Right lobe of liver (tissue), 4 donors: ENCODE data around the gene PRG2.

Experiments
- CTCF ChIP-seq, 4 donors: fragments of 200-600 bp in 3 of 4; fragments of 450-650 bp in 1 of 4; IDR thresholded peaks; one replicate each; pipeline versions ENCODE4 v1.5.1 to v1.8.0; 2016 to 2022; ENCODE audit warnings: antibody characterized with exemption in 4 of 4, mild to moderate bottlenecking in 2 of 4
- POLR2A ChIP-seq: fragments of 450-650 bp; IDR thresholded peaks from one replicate; pipeline ENCODE4 v1.6.1; 2017; ENCODE audit warnings: antibody characterized with exemption, mild to moderate bottlenecking
- donor health status: DM: no; HTN: no; CAD: no.
- donor health status: DM: no; HTN: no; CAD: no.
- donor health status: DM: no; HTN: yes; CAD: no.

- TF ChIP-seq CTCF (IDR thresholded peaks at IDR 0.05) (no peak), POLR2A (no peak)
Observed at GRCh38 chr11:57348052-57348451, 42.4 kb downstream of the PRG2 start.
